Left lobe of liver (tissue), 2 donors: ENCODE measurements around the gene EARS2. TPM values are rescaled to one million over a fixed set of nuclear protein-coding genes. Genes with fewer than 3 reads are reported as not detected.
"Not testable (repeated sequence)": the region's sequence is repeated elsewhere in the genome, so short reads cannot be mapped to it uniquely, and the experiment has no call there.

ENCODE experiments used
- ATAC-seq: fragments of 200-7000 bp; cut with Tn5 transposase; one replicate; pipeline ENCODE4 v1.9.1; 2020; ENCODE audit warnings: mild to moderate bottlenecking, moderate library complexity
- DNase-seq: peaks from one replicate; pipeline ENCODE4 v3.0.0-alpha.2; 2020; ENCODE audit warnings: low spot score
- total RNA-seq: library from RNA; stranded (reverse); gene quantifications from one replicate; pipeline ENCODE4 v1.2.1, GENCODE V29; 2021
- donor health status: DM: no; HTN: no; CAD: no; lungs with moderate emphysema.
- donor health status: DM: no; HTN: yes; CAD: no.

Gene EARS2
- 15.9 TPM for total RNA-seq

DNA sequence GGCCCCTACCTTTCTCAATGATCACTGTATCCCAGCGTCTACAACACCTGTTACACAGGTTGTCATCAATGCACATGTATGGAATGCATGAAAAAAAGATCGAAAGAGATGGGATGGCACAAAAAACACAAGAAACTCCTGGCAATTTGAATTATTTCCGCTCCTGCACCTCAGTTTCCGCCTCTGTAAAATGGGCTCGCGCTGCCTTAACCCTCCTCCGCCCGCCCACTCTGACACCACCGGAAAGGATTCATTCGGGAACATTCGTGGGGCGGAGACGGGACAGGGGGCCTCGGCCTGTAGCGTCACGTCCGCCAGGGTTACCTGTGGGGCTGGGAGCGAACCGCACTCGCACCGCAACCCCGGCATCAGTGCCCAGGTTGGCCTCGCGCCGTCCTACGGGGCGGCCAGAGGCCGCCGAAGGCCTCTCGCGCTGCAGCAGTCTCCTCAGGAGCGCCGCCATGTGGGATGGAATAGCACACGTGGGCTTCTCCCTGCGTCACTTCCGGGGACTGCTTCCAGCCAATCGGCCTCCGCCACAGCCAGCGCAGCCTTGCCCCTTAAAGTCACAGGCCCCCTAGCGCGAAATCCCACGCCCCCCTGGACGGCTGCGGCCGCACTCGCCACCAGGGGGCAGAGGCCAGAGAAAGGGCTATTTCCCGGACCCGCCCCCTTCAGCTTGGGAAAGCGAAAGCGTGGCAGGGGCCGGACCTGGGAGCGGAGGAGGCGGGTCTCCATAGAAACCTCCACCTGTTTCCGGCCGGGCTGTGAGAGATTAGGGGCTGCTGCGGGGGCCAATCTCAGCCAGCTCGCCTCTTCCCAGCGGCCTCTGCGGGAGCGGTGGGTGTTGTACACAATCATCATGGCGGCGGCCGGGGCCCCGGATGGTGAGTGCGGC is at the start of gene EARS2, which contains the start of gene UBFD1:
EARS2 (minus strand) TSS at position 470 of the 898 bp plus-strand sequence; CDS start at position 463, 7 bp downstream.
UBFD1 (plus strand) TSS at position 847 of the 898 bp plus-strand sequence; CDS start at position 863, 16 bp downstream.
- DNase-seq (peak; percentile 99), ATAC-seq (peak; percentile 94)

GRCh38 chr16:23597003-23597756 is 40.0 kb upstream of the EARS2 start:
- ATAC-seq (no peak), DNase-seq (no peak)

DNA sequence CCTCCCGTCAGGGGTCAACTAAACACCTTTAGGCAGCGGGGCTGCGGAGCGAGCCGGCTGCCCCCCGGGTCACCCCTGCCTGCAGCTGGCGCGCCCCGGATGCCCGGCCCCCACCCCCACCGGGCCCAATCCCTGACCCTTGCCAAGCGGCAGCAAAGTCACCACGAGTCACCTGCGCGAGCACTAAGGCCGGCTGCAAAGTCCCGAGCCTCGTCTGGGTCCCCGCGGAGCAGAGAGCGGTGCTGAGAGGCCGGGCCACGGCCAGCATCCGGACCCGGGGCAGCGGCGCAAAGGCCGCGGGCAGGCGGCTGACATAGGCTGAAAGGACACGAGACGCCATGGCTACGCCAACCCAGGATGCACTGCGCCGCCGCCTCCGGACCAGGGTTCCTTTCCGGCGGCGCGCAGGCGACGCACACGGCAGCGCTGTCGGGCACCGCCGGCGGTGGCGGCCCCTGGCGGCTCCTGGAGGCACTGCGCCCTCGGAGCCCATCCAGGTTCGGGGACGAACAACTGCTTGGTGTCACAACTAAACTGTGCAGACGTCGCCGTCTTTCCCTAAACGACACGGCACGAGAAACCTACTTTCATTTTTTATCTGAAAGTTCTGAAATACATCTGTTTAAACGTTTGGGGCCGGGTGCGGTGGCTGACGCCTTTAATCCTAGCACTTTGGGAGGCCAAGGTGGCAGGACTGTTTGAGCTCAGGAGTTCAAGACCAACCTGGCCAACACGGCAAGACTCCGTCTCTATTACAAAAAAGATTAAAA is 39.0 kb upstream of the EARS2 start, which contains the start of gene NDUFAB1:
NDUFAB1 (minus strand) TSS at position 366 of the 770 bp plus-strand sequence; CDS start at position 340, 26 bp downstream.
- ATAC-seq (peak; percentile 99), DNase-seq (peak; percentile 94)

GRCh38 chr16:23595246-23595950 is 38.2 kb upstream of the EARS2 start:
- peak; percentile 33 for ATAC-seq
- no peak for DNase-seq

DNA sequence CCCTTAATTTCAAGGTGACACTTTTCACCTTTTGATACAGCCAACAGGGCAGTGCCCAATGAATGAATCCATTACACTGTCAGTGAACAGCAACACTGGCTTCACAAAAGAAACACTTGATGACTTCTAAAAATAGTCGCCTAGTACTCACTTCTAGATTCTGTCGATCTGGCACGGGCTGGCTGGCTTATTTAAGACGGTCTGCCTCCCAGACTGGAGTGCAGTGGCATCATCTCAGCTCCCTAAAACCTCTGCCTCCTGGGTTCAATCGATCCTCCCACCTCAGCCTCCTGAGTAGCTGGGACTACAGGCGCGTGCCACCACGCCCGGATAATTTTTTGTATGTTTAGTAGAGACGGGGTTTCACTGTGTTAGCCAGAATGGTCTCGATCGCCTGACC is 37.0 kb upstream of the EARS2 start:
- ATAC-seq (no peak), DNase-seq (no peak)

GRCh38 chr16:23590181-23590580 is 33.0 kb upstream of the EARS2 start:
- ATAC-seq (no peak), DNase-seq (no peak)

DNA sequence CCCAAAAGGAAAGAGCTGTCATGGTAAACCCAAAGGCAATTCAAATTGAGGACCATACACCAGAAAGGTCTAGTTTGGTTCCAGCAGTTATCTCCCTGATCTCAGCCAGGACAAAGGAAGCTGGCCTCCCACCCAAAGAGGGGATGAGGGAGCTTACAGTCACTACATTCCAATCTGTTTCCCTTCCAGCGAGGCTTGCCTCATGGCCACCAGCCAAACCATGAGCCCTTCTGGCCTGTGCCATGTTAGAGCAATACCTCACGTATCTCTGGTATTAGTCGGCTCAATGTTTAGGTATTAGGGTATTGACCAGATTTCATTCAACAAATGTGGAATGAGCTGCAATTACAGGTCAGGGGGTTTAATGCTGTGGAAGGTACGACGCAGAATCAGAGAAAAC is 30.6 kb upstream of the EARS2 start:
- DNase-seq (no peak), ATAC-seq (no peak)

DNA sequence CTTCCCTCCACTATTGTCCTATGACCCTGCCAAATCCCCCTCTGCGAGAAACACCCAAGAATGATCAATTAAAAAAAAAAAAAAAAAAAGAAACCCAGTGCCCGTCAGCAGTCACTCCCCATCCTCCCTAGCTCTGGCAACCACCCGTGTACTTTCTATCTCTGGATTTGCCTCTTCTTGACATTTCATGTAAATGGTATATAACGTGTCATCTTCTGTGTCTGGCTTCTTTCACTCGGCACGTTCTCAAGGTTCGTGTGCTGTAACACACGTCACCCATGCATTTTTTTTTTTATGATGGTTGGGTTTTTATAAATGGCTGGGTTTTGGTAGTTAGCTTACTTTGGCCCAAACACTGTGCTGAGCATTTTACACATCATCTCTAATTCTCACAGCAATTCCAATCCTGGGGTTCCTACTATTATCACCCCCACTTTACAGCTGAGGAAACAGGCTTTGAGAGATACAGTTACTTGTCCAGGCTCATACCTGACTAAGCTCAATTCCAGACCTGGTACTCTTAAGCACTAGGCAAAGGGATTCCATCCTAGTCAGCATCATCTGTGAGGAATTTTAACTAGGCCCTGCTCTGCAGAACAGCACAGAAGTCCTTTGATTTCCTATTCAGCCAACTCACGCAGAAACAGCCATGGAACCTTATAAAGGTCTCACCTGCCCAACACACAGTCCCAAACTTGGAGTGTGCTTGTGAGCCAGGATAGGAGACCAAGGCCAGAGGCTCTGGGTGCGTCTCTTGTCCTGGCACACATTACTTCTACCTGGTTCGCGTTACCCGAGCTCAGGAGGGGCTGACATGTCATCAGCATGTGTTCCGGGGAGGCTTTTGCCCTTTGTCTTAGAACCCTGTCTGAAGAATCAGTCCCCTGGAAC is 27.3 kb upstream of the EARS2 start:
- ATAC-seq: no peak
- DNase-seq: no peak

DNA sequence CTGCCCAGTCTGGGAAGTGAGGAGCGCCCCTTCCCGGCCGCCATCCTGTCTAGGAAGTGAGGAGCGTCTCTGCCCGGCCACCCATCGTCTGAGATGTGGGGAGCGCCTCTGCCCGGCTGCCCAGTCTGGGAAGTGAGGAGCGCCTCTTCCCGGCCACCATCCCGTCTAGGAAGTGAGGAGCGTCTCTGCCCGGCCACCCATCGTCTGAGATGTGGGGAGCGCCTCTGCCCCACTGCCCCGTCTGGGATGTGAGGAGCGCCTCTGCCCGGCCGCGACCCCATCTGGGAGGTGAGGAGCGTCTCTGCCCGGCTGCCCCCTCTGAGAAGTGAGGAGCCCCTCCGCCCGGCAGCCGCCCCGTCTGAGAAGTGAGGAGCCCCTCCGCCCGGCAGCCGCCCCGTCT is 26.1 kb upstream of the EARS2 start:
- not testable (repeated sequence) for DNase-seq, ATAC-seq

DNA sequence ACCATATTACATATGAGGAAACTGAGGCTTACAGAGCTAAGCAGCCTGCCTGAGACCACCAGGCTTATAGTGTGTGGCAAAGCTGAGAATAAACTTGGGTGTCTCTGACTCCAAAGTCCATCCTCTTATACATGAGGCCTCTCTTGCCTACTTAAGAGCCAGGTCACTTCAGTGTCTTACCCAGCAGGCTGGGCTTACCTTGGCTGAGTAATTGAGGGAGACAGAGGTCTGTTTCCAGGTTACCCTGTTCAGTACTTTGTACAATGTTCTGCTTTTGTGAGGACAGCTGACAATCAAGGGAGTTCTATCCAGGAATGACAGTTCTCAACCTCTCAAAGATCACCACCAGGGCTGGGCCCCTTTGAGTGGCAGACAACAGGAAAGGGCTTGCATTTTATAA is 24.6 kb upstream of the EARS2 start:
- ATAC-seq (no peak), DNase-seq (no peak)

DNA sequence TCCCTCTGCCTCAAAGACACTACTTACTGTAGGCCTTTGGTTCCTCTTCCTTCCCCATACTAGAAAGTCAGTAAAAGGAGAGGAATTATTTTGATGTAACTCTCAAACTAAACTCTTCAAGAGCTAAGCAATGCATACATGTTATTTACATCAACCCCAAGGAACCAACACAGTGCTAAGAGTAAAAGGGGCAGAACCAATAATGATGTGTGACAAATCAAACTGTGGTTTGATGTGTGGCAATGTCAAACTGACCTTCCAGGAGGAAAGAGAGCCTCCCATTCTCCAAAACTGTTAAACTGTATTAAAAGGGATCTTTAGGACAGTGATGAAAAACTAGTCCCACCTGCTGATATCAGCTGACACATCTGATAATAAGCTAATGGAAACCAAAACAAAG is 23.2 kb upstream of the EARS2 start:
- DNase-seq (no peak), ATAC-seq (no peak)

GRCh38 chr16:23579371-23579770 is 22.2 kb upstream of the EARS2 start:
- ATAC-seq: no peak
- DNase-seq: no peak

DNA sequence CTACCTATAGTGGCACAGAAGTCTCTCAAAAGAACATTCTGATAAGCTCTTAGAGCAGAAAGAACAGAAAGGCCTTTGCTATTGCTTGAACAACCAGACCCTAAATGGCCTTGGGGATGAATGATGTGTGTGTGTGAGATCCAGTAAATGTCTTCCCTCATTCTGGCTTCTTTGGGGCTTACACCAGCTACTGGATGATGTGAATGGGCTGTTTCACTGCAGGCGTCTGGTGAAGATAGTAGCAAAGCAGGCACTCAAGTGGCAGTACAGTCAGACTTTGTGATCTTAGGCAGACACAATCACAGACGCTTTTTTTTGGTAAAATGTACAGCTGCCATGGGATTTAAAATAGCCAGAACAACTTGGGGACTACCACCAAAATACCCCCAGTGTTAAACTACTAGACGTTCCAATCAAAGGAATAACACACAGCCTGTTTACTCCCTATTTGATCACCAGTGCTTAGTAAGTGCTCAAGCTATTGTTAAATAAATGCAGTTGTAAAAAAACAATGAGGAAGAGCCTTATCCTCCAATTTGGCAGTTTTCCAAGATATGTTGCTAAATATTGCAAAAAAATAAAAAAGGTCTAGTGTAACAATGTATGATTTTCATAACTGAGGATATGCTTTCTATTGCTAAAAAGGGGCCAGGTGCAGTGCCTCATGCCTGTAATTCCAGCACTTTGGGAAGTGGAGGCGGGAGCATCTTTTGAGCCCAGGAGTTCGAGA is 21.1 kb upstream of the EARS2 start:
- ATAC-seq (no peak), DNase-seq (no peak)

DNA sequence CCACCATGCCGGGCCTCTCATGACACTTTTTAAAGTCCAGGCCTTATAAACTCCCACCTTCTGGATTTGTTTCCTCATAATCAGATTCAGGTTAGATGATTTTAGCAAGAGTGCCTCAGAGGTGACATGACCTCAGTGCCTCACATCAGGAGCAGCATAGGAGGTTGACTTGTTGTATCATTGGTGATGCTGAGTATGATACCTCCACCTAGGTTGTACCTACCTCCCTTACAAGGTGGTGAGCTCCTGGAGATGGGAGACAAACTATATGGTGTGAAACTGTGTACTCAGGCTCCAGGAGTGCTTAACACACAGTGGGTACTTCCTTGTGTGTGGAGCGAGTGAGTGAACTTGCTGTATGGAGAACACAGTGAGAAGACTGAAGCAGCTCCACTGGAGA is 20.3 kb upstream of the EARS2 start:
- DNase-seq (no peak), ATAC-seq (no peak)

DNA sequence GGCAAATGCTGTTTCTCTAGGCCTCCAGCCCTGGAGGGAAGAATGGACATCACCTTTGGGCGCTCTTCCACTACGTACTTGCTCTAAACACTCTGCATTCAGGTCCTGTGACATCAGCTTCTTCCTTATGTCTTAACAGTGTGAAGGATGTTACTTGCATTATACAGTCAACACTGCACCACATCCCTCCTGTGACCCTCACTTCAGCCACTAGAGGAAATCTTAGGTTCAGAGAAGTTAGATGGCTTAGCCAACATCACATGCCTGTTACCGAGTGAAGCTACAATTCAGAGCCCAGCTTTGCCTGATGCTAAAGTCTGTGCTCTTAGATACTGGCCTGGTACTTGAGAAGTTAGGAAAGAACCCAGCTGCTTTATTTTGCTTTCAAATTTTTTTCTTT is 18.7 kb upstream of the EARS2 start:
- no peak for ATAC-seq
- no peak for DNase-seq

GRCh38 chr16:23573817-23574216 is 16.7 kb upstream of the EARS2 start:
- DNase-seq: no peak
- ATAC-seq: no peak

DNA sequence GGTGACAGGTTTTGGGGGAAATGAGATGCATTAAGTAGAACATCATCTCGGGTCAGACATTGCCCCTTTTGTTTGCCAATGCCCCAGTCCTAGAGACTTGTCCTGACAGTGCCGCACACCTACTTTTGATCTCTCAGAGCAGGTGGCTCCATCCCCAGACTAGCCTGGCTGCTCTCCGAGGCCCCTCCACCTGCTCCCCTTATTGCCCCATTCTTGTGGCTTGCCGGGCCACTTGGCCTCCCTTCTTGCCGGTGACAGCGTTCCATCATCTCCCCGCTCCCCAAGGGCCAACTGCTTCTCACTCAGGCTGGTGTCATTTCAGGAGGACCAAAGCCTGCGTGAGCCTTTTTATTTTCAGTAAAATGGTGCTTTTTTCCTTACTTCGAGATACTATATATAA is 15.2 kb upstream of the EARS2 start:
- DNase-seq (no peak), ATAC-seq (no peak)

DNA sequence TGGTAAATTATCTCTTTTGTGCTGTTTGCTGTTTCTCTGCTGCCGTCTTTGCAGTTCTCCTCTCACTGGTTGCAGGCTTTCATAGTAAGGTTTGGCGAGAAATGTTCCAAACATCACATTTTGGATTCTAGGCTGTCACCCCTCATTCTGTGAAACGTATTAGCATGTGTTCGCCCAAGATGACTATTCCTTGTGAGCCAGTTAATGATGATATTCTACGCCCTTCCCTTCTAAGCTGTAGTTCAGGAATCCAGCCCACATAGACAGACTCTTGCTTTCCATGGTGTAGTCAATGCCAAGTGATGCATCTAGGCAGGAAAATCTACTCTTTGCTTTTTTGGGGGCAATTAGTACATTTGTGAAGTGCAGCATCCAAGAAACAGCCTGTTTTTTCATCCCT is 14.7 kb upstream of the EARS2 start:
- ATAC-seq (no peak), DNase-seq (no peak)
